HG02943 (cell line): Measurements from ENCODE around the gene FFAR4.

Source experiments
- ATAC-seq: cut with Tn5 transposase; IDR thresholded peaks from one replicate; pipeline ENCODE4 v1.9.1; 2021; ENCODE audit warnings: mild to moderate bottlenecking, low read depth, moderate library complexity; ENCODE audit not compliant: unreplicated experiment

FFAR4 gene

GRCh38 chr10:93570383-93570782 is 3.9 kb downstream of the FFAR4 start:
- no peak for ATAC-seq

GRCh38 chr10:93572606-93573005 is 6.1 kb downstream of the FFAR4 start:
- no peak for ATAC-seq

- no peak for ATAC-seq
Measured at GRCh38 chr10:93573051-93573909, 6.8 kb downstream of the FFAR4 start.

GRCh38 chr10:93573924-93574323 is 7.5 kb downstream of the FFAR4 start:
- no peak for ATAC-seq

- ATAC-seq = no peak
Measured at GRCh38 chr10:93576888-93577287, 10.4 kb downstream of the FFAR4 start.

GRCh38 chr10:93577565-93577964 is 11.1 kb downstream of the FFAR4 start:
- ATAC-seq = no peak

- no peak for ATAC-seq
Measured at GRCh38 chr10:93579089-93579488, 12.6 kb downstream of the FFAR4 start.

- ATAC-seq = no peak
Measured at GRCh38 chr10:93579985-93580711, 13.7 kb downstream of the FFAR4 start.

GRCh38 chr10:93580828-93581227 is 14.4 kb downstream of the FFAR4 start:
- no peak for ATAC-seq

- no peak for ATAC-seq
Measured at GRCh38 chr10:93584445-93584844, 18.0 kb downstream of the FFAR4 start.

GRCh38 chr10:93589648-93590562 is 23.4 kb downstream of the FFAR4 start:
- no peak for ATAC-seq

- no peak for ATAC-seq
Measured at GRCh38 chr10:93590638-93591037, 24.2 kb downstream of the FFAR4 start.

- ATAC-seq = no peak
Measured at GRCh38 chr10:93591065-93591808, 24.8 kb downstream of the FFAR4 start.

- ATAC-seq = no peak
Measured at GRCh38 chr10:93593254-93593653, 26.8 kb downstream of the FFAR4 start.

GRCh38 chr10:93593749-93594148 is 27.3 kb downstream of the FFAR4 start:
- ATAC-seq = no peak

- ATAC-seq = no peak
Measured at GRCh38 chr10:93594518-93594917, 28.1 kb downstream of the FFAR4 start.

- ATAC-seq = no peak
Measured at GRCh38 chr10:93595378-93596161, 29.1 kb downstream of the FFAR4 start.

- no peak for ATAC-seq
Measured at GRCh38 chr10:93596539-93596938, 30.1 kb downstream of the FFAR4 start.

GRCh38 chr10:93597075-93597599 is 30.7 kb downstream of the FFAR4 start:
- no peak for ATAC-seq
